Karpas-422 (cell line): ENCODE results near the gene STEAP1. TPM values are rescaled to one million over a fixed set of nuclear protein-coding genes. Genes with fewer than 3 reads are reported as not detected.
"Not testable (repeated sequence)": the region's sequence is repeated elsewhere in the genome, so short reads cannot be mapped to it uniquely, and the experiment has no call there.

Experiments
- DNase-seq: peaks from one replicate; pipeline ENCODE4 v3.0.0-alpha.2; 2015
- H2AFZ ChIP-seq: fragments of 200-600 bp; sonication (generic); 2 replicates; pipeline ENCODE4 v1.6.1; 2014; ENCODE audit warnings: antibody characterized with exemption, low read length, mixed read lengths
- H3K27ac ChIP-seq: fragments of 200-600 bp; sonication (generic); 2 replicates; pipeline ENCODE4 v1.5.1; 2014; ENCODE audit warnings: mild to moderate bottlenecking, low read length, moderate library complexity
- H3K27me3 ChIP-seq: fragments of 200-600 bp; sonication (generic); 2 replicates; pipeline ENCODE4 v1.6.1; 2014; ENCODE audit warnings: low read length, mixed read lengths
- H3K36me3 ChIP-seq: fragments of 200-600 bp; sonication (generic); 2 replicates; pipeline ENCODE4 v1.6.1; 2014; ENCODE audit warnings: low read length, mixed read lengths; ENCODE audit not compliant: insufficient read depth
- H3K4me1 ChIP-seq: fragments of 200-600 bp; sonication (generic); 2 replicates; pipeline ENCODE4 v1.6.1; 2014; ENCODE audit warnings: mild to moderate bottlenecking, low read length, mixed read lengths
- H3K4me2 ChIP-seq: fragments of 200-600 bp; sonication (generic); 2 replicates; pipeline ENCODE4 v1.6.1; 2014; ENCODE audit warnings: low read length, low read depth, mild to moderate bottlenecking; ENCODE audit not compliant: poor library complexity, severe bottlenecking
- H3K4me3 ChIP-seq: fragments of 200-600 bp; sonication (generic); 2 replicates; pipeline ENCODE4 v1.5.1; 2014; ENCODE audit warnings: mild to moderate bottlenecking, antibody characterized with exemption, low read length, mixed read lengths
- H3K79me2 ChIP-seq: fragments of 200-600 bp; sonication (generic); 2 replicates; pipeline ENCODE4 v1.6.1; 2014; ENCODE audit warnings: mild to moderate bottlenecking, low read length, mixed read lengths
- H3K9ac ChIP-seq: fragments of 200-600 bp; sonication (generic); 2 replicates; pipeline ENCODE4 v1.6.0; 2014; ENCODE audit warnings: low read length
- H3K9me2 ChIP-seq: fragments of 200-600 bp; sonication (generic), shearing (Covaris generic); replicated peaks from 2 replicates; pipeline ENCODE4 v1.6.0; 2014; ENCODE audit warnings: mild to moderate bottlenecking, low read length, moderate library complexity; ENCODE audit not compliant: insufficient read depth
- H3K9me3 ChIP-seq: fragments of 300-700, 200-600 bp; sonication (generic); 2 replicates; pipeline ENCODE4 v1.6.1; 2014; ENCODE audit warnings: low read length, mixed read lengths
- H4K20me1 ChIP-seq: fragments of 200-600 bp; sonication (generic); 2 replicates; pipeline ENCODE4 v1.6.1; 2014; ENCODE audit warnings: mild to moderate bottlenecking, antibody characterized with exemption, low read length, low read depth; ENCODE audit not compliant: insufficient read depth
- total RNA-seq: library from RNA; depleted of rRNA; stranded (reverse); fragments of >200 nt; shearing (Covaris generic); gene quantifications from 2 replicates; pipeline ENCODE4 v1.2.3, GENCODE V29; 2014; ENCODE audit warnings: low replicate concordance; rRNA removed

The STEAP1 gene
- not detected in 2 replicates for total RNA-seq

DNA sequence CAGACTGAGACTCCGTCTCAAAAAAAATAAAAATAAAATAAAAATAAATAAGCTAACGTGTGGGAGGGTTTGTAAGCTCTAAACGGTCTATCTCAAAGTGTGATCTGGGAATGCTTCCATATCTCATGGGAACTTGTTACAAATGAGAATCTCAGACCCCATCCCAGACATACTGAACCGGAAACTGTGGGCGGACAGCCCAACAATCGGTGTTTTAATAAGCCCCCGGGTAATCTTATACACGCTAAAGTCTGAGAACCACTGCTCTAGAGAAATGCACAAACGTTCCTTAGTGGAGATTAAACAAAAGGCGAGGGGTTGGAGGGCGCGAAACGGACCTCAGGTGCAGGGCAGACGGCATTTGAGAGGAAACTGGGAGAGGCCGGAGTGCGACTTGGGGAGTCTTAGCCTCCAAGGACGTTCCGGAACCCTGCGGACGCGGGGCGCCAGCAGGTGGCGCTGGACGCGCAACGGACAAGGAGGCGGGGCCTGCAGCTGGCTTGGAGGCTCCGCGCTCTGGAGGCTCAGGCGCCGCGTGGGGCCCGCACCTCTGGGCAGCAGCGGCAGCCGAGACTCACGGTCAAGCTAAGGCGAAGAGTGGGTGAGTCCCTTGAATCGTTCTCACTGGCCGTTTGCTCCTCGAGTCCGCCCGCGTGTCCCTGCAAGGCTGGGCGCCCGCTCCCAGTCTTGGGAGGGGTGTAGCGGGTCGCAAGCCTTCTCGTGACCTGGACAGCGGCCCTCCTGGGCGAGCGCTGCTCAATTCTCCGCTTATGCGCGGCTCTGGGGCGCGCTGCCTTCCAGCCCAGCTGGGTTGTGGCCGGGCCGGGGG lies at the start of gene STEAP1:
Gene STEAP1, plus strand, starts transcription at position 527 of the 829 bp plus-strand sequence. CDS start 5,320 bp downstream, outside the sequence.
- not testable (repeated sequence) for H3K79me2 ChIP-seq, H3K9ac ChIP-seq, H3K36me3 ChIP-seq, H3K27me3 ChIP-seq, H3K9me3 ChIP-seq, H3K27ac ChIP-seq, H2AFZ ChIP-seq, H3K4me1 ChIP-seq, H3K4me3 ChIP-seq, H3K9me2 ChIP-seq, H4K20me1 ChIP-seq, H3K4me2 ChIP-seq
- DNase-seq = peak; percentile 74

DNA sequence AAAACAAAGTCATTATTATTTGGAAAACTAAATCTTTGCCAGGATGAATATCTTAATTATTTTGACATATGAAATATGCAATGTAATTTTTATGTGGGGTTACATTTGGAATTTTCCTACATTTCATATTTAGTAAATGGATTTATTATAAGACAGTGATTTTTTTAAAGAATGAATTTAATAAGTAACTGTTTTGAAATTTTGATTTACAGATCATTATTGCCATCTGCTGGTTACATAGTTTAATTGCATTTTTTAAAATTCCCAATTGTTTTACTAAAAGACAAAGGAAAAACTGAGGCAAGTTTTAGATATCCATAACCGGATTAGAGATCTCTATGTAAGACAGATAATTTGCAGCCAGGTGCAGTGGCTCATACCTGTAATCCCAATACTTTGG lies 39.3 kb upstream of the STEAP1 start:
- not testable (repeated sequence) for H3K9me3 ChIP-seq, H3K4me3 ChIP-seq, H2AFZ ChIP-seq, H3K4me2 ChIP-seq, H3K27ac ChIP-seq, H3K4me1 ChIP-seq, H3K36me3 ChIP-seq, H3K79me2 ChIP-seq, H3K27me3 ChIP-seq, DNase-seq, H3K9me2 ChIP-seq, H3K9ac ChIP-seq, H4K20me1 ChIP-seq

DNA sequence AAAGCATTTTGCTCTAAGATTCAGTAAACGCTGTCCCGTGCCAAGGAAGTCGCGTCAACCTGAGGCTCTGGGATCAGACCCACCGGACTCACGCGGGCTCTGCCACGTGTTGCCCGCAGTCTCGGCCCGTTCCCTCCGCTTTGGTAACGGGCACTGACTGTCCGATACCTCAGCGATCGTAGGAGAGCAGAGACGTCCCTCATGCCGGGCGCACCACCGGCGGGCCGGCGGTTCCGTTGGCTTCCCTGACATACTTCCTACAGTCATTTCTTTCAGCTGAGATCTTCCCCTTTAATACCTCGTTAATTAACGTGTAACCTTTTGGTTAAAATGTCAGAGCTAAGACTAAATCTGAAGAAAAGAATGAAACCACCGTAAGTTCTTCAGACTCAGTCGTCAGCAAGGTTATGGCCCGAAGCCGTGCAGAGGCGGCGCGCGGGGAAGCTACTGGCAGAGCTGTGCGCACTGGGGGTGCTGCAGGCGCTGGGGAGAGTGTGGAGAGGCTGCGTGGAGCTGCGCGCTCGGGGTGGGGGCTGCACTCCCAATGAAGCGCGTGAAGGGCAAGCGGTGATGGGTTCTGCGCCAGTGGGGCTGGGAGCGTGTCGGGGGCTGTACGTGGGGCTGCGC lies 35.6 kb upstream of the STEAP1 start:
- DNase-seq, H3K79me2 ChIP-seq, H3K4me3 ChIP-seq, H3K27me3 ChIP-seq, H4K20me1 ChIP-seq, H3K27ac ChIP-seq, H3K4me1 ChIP-seq, H3K9me3 ChIP-seq, H2AFZ ChIP-seq, H3K4me2 ChIP-seq, H3K9ac ChIP-seq, H3K36me3 ChIP-seq, H3K9me2 ChIP-seq: not testable (repeated sequence)

DNA sequence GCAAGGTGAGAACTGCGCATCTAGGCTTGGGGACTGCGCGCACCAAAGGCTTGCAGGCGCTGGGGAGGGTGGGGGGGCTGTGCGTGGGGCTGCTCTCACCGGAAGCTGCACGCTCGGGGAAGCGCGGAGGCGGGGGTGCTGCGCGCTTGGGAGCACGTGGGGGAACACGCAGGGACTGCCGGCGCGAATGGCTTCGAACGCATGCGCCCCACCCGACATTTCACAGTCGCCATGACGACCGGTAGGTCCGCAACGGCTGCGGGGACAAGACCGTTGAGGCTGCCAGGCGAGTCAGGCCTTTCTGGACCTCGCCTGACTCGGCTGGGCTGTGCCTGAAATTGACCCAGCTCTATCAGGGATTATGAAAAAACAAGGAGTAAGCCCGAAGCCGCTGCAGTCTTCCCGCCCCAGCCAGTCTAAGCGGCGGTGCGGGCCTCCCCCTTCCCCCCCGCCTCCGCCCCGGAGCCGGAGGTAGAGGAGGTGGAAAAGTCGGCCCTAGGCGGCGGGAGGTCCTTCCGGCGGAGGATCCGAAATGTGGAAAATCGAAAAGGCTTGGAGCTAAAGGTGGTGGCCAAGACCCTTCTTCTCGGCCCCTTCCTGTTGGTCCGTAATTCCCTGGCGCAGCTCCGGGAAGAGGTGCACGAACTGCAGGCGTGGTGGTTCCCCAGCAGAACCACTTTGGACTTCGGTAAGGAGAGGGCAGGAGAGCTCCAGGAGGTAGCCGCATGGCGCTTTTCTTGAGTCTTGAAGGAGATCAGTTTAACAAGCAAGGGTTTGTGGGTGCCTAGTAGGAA lies 34.9 kb upstream of the STEAP1 start:
- no peak overlapping the region for H3K9ac ChIP-seq
- H3K4me3 ChIP-seq = no peak overlapping the region
- no peak overlapping the region for H3K4me2 ChIP-seq
- H3K79me2 ChIP-seq = no peaks in the 10 kb centered on the region
- H3K36me3 ChIP-seq = no peaks in the 10 kb centered on the region
- H2AFZ ChIP-seq = no peak overlapping the region
- no peaks in the 10 kb centered on the region for H3K9me2 ChIP-seq
- H3K27ac ChIP-seq = no peak overlapping the region
- H3K27me3 ChIP-seq = no peaks in the 10 kb centered on the region
- DNase-seq = no peak
- H4K20me1 ChIP-seq = no peaks in the 10 kb centered on the region
- H3K4me1 ChIP-seq = no peaks in the 10 kb centered on the region
- H3K9me3 ChIP-seq = no peaks in the 10 kb centered on the region

DNA sequence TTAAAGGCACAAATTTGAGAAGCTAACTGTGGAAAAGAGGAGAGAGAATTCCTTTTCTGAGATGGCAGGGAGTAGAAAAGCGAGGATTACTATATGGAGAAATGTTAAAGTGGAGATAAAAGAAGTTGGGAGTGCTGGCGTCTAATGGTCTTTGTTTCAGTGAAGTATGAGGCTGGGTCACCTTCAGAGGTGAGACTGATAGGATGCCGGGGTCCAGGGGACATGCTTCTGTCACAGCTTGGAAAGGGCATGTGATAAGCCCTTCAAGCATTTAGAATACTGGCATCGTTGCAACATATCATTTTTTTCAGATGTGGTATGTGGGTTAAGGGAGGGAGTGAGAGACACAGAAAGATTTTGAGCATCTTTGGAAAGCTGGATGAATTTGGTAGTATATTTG lies 34.1 kb upstream of the STEAP1 start:
- not testable (repeated sequence) for DNase-seq, H3K4me1 ChIP-seq, H3K4me3 ChIP-seq, H3K79me2 ChIP-seq, H3K9ac ChIP-seq, H3K9me2 ChIP-seq, H3K27me3 ChIP-seq, H3K4me2 ChIP-seq, H3K36me3 ChIP-seq, H2AFZ ChIP-seq, H3K27ac ChIP-seq, H3K9me3 ChIP-seq, H4K20me1 ChIP-seq

DNA sequence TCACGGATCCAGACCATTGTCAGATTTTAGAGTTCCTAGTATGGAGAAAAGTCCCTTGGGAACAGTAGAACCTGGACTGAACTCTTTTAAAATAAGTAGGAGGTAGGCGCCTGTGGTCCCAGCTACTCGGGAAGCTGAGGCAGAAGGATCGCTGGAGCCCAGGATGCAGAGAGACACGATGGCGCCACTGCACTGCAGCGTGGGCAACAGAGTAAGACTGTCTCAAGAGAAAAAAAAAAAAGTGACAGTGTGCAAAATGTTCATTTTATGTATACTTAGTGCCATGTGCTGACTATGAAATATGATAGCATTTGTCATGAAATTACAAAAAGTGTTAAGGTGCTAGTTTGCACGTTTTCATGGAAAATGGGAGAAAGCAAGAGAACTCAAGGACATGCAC lies 22.5 kb upstream of the STEAP1 start:
- not testable (repeated sequence) for H3K36me3 ChIP-seq, H3K27me3 ChIP-seq

GRCh38 chr7:90147079-90147960 lies 6.9 kb upstream of the STEAP1 start:
- not testable (repeated sequence) for H3K9me2 ChIP-seq, H3K79me2 ChIP-seq, H3K27ac ChIP-seq, H3K36me3 ChIP-seq, H3K9ac ChIP-seq, H3K4me1 ChIP-seq, H3K4me3 ChIP-seq, H2AFZ ChIP-seq, H3K9me3 ChIP-seq, H4K20me1 ChIP-seq, DNase-seq, H3K27me3 ChIP-seq, H3K4me2 ChIP-seq

More for the DNA sequence above, 22.5 kb upstream of the STEAP1 start:
- not testable (repeated sequence) for H3K9ac ChIP-seq, H3K4me2 ChIP-seq, H3K9me3 ChIP-seq, H3K4me1 ChIP-seq, H4K20me1 ChIP-seq, H3K4me3 ChIP-seq, H3K79me2 ChIP-seq, H2AFZ ChIP-seq, H3K27ac ChIP-seq, H3K9me2 ChIP-seq
- peak; percentile 42 for DNase-seq
